ENCODE measurements around the gene UGT2A2.
"Not testable (repeated sequence)": the region's sequence is repeated elsewhere in the genome, so short reads cannot be mapped to it uniquely, and the experiment has no call there.

UGT2A2 gene

DNA sequence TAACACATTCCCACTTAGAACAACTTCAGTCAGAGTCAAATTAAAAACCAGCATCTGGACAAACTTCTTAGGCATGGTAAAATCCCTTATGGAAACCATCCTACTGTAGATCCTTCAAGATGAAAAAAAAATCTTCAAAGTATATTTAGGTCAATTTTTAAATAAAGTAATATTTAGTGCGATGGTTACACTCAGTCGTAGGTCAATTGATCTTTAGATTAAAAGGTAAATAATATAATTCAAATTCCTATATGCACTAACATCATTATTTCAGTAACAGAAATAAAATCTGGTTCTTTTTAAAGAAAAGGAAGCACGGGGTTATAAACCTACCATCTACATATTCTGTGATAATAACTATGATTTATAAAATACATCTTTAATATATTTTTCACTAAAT is at the start of gene UGT2A2:
TSS of gene UGT2A2 (minus strand) at position 101 of the 400 bp plus-strand sequence. CDS start at position 99, 2 bp downstream.
- no peak for DNase-seq

DNA sequence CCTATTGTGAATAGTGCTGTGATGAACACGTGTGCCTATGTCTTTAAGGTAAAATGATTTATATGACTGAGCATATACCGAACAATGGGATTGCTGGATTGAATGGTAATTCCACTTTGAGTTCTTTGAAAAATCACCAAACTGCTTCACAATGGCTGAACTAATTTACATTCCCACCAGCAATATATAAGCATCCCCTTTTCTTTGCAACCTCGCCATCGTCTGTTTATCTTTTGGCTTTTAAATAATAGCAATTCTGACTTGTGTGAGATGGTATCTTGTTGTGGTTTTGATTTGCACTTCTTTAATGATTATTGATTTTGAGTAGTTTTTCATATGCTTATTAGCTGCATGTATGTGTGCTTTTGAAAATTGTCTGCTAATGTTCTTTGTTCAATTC is 45.4 kb upstream of the UGT2A2 start:
- no peak for DNase-seq

DNA sequence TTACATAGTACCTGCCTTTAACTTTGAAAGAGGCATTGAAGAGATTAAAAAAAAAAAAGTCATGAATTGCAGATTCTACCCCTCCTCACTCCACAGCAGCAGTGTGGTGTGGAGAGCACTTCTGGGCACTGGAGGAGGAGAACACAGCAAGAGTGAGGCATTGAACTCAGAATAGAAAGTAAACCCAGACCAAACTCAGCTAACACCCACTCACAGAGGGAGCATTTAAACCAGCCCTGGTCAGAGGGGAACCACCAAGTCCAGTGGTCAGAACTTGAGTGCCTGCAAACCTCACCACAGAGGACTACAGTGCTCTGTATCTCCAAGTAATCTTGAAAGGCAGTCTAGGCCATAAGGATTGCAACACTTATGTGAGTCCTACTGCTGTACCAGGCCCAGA is 29.2 kb upstream of the UGT2A2 start:
- DNase-seq: no peak

DNA sequence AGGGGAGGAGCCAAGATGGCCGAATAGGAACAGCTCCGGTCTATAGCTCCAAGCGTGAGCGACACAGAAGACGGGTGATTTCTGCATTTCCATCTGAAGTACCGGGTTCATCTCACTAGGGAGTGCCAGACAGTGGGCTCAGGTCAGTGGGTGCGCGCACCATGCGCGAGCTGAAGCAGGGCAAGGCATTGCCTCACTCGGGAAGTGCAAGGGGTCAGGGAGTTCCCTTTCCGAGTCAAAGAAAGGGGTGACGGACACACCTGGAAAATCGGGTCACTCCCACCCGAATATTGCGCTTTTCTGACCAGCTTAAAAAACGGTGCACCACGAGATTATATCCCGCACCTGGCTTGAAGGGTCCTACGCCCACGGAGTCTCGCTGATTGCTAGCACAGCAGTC is 24.6 kb upstream of the UGT2A2 start:
- DNase-seq: not testable (repeated sequence)

DNA sequence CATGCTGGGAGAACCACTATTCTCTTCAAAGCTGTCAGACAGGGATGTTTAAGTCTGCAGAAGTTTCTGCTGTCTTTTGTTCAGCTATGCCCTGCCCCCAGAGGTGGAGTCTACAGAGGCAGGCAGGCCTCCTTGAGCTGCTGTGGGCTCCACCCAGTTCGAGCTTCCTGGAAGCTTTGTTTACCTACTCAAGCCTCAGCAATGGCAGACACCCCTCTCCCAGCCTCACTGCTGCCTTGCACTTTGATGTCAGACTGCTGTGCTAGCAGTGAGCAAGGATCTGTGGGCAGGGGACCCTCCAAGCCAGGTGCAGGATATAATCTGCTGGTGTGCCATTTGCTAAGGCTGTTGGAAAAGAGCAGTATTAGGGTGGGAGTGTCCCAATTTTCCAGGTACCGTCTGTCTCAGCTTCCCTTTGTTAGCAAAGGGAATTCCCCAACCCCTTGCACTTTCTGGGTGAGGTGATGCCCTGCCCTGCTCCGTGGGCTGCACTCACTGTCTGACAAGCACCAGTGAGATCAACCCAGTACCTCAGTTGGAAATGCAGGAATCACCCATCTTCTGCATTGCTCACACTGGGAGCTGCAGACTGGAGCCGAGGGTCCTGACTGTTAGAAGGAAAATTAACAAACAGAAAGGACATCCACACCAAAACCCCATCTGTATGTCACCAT is 21.8 kb upstream of the UGT2A2 start:
- not testable (repeated sequence) for DNase-seq

DNA sequence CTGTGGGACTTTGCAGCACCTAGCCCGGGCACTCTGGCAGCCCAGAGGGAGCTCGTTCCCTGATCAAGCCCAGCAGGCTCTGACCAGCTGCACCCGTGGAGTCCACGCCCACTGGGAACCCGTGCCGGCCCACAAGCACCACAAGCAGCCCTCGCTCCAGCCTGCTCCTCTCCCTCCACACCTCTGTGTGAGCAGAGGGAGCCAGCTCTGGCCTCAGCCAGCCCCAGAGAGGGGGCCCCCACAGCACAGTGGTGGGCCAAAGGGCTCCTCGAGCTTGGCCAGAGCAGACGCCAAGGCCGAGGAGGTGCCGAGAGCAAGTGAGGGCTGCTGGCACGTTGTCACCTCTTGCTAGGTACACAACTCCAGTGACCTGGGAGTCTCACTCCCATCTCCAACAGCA is 18.7 kb upstream of the UGT2A2 start:
- DNase-seq: no peak

DNA sequence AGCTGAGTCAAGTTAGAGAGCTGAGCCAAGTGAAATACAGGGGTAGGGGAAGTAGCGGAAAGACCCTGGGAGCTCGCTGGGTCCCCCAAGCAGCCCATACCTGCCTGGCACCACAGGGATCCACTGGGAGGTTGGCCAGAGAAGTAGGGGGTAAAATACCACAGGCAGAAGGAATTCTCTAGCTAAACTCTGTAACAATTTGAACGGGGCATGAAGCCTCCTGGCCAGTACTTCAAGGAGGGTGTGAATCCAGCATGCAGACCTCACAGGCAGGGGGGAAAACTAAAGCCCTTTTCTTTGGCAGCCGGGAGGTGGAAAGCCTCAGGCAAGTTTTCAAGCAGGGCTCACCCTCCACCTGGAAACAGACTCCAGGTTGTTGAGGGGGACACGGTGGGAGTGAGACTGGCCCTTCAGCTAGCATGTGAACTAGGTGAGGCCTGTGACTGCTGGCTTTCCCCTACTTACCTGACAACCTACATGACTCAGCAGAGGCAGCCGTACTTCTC is 17.3 kb upstream of the UGT2A2 start:
- no peak for DNase-seq

DNA sequence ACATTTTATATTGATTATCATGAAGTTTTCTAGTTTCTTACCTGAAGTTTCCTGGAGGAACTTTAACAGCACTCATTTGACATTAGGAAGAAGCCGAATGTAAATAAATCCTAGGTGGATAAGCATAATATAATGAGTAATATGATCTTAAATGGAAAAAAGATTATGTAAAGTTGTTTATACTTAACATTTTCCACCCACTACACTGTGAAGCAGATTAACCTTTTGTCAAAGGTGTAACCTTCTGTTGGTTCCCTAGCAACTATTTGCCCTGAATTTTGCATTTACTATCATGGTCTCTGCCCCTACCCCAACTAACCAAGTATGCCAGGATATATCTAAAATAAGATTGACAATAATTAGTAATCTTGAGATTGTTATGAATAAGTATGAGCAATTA is 13.7 kb upstream of the UGT2A2 start, which contains the start of gene UGT2A1:
TSS of gene UGT2A1 (minus strand) at position 101 of the 400 bp plus-strand sequence. CDS start 5,603 bp downstream, outside the sequence.
- DNase-seq: no peak

DNA sequence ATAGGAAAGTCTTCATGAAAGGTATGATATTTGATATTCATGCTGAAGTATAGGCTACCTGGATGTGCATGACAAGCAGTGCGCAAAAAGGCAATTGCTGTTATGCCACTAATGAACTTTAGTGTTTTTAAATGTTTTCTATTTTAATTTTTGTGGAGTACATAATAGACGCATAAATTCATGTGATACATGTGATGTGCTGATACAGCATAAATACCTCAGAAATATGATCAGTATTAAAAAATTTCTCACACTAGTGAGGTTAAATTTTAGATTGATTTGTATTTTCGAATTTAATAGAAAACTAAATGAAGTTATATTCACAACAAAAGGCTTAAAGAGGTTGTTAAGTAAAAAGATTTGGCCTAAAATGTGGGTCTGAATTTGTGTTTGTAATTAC is 11.4 kb upstream of the UGT2A2 start:
- DNase-seq: no peak

DNA sequence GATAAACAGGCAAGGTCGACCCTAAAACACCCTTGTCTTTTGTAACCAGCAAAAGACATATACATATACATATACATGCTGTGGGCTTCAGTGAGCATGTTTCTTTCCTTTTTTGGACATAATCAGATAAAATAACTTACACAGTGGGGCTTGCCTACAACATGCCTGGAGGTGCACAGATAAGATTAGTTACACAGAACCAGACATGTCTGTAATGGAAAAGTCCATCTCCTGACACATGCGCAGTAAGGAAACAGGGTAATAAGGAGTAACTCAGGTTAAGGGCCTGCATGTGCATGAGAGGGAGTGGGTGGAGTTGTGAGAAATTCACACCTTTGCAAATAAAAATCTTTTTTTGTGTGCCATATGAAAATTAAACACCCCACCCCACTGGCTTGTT is 10.2 kb upstream of the UGT2A2 start:
- no peak for DNase-seq

DNA sequence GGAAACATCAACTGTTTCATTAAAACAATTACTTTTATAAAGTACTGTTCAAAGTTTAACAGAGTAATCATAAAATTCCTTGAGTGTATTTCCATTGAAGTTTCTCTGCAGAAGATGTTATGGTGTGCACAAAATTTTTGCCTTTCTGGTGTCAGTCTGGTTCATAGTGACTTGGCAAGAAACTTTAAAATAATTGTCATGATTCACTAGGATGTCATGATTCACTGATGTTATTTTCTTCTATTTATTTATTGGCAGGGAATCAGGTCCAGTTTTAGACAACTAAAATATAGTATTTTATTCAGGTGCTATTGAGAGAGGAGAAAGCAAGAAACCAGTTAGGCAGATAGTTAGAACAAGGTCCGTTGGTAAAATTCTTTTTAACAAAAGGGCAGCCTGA is 9.8 kb upstream of the UGT2A2 start:
- no peak for DNase-seq

DNA sequence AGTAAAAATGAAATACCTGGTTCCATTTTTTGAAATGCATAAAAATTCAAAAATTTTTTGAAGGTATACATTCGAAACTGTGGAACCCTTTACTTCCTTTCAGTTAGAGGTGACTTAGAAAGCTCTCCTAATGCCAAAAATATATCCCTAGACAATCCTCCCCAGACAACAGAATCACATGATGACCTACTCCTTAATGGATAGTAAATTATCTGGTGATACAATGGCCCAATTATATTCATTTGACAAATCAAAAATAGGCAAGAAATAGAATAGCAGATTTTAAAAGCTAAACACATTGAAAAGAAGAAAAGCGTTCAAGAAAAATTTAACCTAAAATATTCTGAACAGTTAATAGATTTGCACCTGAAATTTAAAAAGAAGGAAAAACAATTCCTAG is 3.5 kb upstream of the UGT2A2 start:
- DNase-seq: no peak

DNA sequence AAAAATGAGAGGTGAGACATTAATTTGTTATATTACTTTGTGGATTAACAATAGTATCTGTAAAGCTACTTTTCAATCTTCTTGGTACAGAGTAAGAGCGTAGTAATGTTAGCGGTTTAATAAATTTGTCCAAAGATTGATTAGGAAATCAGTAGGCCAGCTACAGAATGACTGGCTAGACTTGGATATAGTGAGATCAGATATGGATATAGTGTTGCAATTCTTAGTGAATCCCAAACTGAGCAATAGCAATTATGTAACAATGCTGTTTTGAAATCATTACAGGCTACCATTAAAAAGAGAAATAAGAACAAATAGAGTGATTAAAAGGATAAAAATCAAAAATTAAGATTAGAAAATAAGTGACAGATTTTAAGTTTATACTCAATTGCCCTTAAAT is 847 bp upstream of the UGT2A2 start:
- no peak for DNase-seq

DNA sequence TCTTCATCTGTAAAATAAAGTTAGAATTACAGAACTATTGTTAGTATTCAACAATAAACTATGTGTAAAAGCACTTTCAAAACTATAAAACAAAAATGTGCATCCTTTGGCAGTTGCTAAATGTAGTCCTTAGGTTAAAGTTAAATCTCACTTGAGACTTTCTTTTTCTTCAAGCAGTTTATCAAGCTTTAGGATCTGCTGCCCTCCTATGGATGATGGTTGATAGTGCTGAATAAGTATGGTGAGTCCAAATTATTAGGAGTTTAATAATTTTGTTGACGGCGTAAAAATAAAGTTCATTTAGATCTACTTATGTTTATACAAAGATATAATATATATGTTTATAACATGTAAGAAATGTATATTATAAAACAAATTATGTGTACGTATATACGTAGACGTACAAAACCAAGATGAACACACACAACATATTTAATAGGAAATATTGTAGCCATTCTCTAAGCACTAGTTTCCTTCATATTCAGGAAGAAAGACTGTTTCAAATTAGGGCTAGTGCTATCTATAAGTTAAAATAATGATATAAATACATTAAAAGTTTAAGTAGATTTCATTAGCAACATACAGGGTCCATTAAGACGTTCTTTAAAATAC is 22.3 kb downstream of the UGT2A2 start:
- DNase-seq: no peak

DNA sequence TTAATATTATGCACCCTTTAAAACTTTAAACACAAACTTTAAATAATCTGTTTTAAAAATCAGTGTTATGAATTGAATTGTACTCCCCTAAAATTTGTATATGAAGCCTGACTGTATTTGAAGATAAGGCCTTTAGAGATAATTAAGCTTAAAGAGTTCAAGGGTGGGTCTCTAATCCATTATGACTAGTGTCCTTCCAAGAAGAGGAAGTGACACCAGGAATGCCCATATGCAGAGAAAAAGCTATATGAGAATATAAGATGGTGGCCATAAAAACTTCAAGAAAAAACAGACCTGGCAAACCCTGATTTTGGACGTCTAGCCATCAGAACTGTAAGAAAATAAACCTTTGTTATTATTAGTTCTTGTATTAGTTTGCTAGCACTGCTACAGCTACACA is 29.0 kb downstream of the UGT2A2 start:
- no peak for DNase-seq

DNA sequence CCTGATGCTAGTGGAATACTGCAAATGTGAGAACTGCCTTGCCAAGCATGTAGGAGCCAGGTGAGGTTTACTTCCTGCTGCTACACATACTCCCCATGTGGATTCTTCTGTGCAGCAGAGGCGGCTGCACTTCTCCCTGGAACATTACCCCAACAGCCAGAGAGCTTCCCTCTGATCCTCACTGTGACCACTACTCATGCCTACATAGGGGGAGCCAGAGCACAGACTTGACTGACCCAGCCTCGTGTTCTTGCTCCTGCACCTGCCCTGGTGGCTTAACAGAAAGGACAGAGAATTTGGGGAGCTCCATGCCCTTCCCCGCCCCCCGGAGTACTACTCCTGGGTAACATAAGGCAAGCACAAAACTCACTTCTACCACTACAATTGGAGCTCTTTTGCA is 38.4 kb downstream of the UGT2A2 start:
- DNase-seq: no peak

DNA sequence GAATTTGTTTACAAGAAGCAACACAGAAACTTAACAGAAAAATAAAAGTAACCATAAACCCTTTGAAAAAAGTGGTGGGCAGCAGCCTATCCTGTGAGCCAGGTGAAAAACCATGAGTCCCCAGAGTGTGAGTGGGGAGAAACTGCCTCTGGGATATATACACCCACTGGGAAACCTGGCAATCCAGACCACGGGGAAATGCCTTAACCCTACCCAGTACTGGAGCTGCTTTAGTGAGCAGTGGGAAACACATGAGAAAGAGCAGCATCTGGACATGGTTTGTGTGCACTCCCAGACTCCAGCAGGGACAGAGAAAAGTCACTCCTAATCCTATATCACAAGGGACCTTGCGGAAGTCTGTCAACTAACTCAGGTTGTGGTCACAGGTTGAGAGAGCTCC is 39.4 kb downstream of the UGT2A2 start:
- no peak for DNase-seq

DNA sequence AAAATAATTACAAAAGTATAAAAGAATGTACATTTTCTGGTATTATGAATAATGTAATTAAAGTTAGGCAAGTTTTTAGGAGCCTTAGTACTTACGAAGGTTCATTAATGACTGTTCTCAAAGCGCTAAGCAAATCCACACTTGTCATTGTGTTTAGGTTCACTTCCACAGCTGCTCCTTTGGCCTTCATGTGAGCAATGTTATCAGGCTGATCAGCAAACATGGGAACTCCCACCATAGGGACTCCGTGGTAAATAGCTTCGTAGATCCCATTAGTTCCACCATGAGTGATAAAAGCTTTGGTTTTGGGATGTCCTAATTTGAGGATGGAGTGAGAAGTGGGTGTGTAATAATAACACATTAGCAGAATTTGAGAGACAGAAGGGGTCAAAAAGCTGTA is 45.1 kb downstream of the UGT2A2 start:
- DNase-seq: no peak

DNA sequence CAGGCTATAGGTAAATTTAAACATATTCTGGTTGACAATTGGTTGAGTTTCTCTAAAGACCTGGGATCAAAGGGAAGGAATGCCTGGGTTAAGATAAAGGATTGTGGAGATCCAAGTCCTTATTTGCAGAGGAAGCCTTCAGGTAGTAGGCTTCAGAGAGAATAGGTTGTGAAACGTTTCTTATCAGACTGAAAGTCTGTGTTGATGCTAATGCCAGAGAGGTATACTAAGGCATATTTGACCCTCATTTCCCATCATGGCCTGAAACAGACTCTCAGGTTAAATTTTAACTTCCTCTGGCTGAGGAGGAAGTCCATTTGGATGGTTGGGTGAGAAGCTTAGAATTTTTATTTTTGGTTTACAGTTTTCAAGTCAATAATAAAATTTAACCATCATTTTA is 48.1 kb downstream of the UGT2A2 start:
- DNase-seq: no peak

DNA sequence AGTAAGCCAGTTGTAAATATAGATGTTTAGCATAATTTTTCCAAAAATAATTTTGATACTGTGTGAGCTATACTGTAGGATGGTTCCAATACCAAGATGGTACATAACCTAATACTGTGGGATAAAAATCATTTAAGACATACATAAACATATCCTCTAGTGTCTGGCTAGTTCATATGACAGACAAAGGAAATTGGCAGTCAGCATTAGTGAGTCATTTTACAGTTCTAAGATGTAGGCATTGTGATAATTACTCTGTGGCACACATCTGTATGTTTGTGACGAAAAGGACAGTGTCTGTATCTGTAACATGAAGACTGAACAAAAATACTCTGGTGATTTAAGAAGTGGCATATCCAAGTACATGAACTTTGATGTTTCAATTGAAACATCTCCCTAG is 49.6 kb downstream of the UGT2A2 start:
- DNase-seq: no peak

DNA sequence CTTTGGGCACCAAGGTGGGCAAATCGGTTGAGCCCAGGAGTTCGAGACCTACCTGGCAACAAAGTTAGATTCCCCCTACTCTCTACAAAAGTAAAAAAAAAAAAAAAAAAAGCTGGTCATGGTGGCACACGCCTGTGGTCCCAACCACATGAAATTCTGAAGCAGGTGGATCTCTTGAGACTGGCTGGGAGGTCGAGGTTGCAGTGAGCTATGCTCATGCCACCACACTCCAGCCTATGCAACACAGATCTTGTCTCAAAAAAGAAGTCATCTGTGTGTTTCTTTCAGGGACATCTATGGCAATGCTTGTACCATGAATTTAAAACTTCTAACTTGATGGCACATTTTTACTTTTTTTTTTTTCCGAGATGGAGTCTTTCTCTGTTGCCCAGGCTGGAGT is 55.3 kb downstream of the UGT2A2 start:
- no peak for DNase-seq

DNA sequence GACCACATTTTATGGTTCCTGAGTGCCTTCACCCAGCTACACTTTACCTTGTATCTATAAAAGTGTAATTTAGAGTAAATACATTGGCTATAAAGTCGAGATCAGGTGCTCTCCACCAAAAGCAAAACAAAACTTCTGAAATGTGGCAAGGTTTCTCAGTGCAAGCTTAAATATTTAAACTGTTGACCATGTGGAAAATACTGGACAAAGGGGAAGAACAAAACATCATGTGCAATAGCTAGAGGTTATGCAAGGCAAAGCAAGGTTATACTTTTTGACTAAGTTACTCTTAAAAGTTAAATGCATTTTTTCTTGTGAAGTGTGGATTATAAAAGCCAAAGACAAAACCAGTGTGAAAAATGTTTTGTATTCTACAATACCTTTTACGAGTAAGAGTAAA is 55.9 kb downstream of the UGT2A2 start:
- DNase-seq: no peak

DNA sequence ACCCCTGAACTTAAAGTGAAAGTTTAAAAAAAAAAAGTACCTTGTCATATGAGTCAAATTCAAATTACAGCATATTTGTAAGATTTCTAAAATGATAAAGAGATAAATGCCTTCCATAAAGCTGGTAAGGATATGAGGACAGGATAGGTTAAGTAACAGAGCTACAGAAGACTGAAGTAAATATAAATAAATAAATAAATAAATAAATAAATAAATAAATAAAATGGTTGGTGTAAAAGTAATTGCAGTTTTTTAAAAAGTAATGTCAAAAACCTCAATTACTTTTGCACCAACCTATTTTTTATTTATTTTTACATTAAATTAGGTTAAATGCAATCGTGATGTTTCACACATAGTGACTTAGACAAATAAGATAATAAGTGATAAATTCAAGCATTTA is 62.2 kb downstream of the UGT2A2 start:
- DNase-seq: no peak

DNA sequence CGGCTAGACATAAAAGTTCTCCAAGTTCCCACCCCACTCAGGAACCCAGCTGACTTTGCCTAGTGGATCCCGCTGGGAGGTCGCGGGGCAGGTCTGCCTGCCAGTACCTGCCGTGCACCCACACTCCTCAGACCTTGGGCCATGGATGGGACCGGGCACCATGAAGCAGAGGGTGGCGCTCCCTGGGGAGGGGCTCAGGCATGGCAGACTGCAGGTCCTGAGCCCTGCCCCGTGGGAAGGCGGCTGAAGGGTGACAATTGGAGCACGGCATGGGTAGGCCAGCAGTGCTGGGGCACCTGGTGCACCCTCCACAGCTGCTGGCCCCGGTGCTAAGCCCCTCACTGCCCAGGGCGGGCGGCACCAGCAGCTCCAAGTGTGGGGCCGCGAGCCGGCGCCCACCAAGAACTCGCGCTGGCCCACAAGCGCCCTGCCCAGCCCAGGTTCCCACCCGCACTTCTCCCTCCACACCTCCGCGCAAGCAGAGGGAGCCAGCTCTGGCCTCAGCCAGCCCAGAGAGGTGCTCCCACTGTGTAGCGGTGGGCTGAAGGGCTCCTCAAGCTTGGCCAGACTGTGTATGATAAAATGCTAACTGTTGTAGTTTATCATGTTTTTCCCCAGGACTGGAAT is 63.1 kb downstream of the UGT2A2 start:
- no peak for DNase-seq

Data from NCI-H2107 (cell line).